ENCODE data around the gene ZNF785.
A peak's percentile ranks its signal among the peaks of the same experiment; 100 is the strongest.

Gene ZNF785

GRCh38 chr16:30561089-30561816 is 24.2 kb downstream of the ZNF785 start:
- Mint-ChIP-seq H3K4me1 (ENCODE audit: low read depth) (peaks cover 29% of the 10 kb centered on the region), H3K27ac (peak overlapping the region; percentile 76), H3K36me3 (ENCODE audit: low read depth) (peaks cover 2% of the 10 kb centered on the region), H3K27me3 (no peaks in the 10 kb centered on the region), H3K9me3 (no peaks in the 10 kb centered on the region), H3K4me3 (peak overlapping the region; percentile 79)

GRCh38 chr16:30559690-30560089 is 25.8 kb downstream of the ZNF785 start:
- peaks cover 12% of the 10 kb centered on the region for H3K36me3 Mint-ChIP-seq (ENCODE audit: low read depth)
- no peaks in the 10 kb centered on the region for H3K9me3 Mint-ChIP-seq
- peaks cover 33% of the 10 kb centered on the region for H3K4me1 Mint-ChIP-seq (ENCODE audit: low read depth)
- no peak overlapping the region for H3K4me3 Mint-ChIP-seq
- H3K27me3 Mint-ChIP-seq, result no peaks in the 10 kb centered on the region
- no peak overlapping the region for H3K27ac Mint-ChIP-seq

GRCh38 chr16:30558789-30559377 is 26.6 kb downstream of the ZNF785 start:
- H3K27me3 Mint-ChIP-seq, result no peaks in the 10 kb centered on the region
- peak overlapping the region; percentile 90 for H3K4me3 Mint-ChIP-seq
- peak overlapping the region; percentile 91 for H3K27ac Mint-ChIP-seq
- peaks cover 39% of the 10 kb centered on the region for H3K4me1 Mint-ChIP-seq (ENCODE audit: low read depth)
- H3K9me3 Mint-ChIP-seq, result no peaks in the 10 kb centered on the region
- peaks cover 19% of the 10 kb centered on the region for H3K36me3 Mint-ChIP-seq (ENCODE audit: low read depth)

- peaks cover 47% of the 10 kb centered on the region for H3K4me1 Mint-ChIP-seq (ENCODE audit: low read depth)
- H3K4me3 Mint-ChIP-seq, result peak within 1 kb of the TSS; percentile 90
- H3K36me3 Mint-ChIP-seq (ENCODE audit: low read depth), result peaks cover 27% of the 10 kb centered on the region
- H3K27me3 Mint-ChIP-seq, result no peaks in the 10 kb centered on the region
- peak within 1 kb of the TSS; percentile 91 for H3K27ac Mint-ChIP-seq
- H3K9me3 Mint-ChIP-seq, result no peaks in the 10 kb centered on the region
Observed at GRCh38 chr16:30557957-30558788, 27.3 kb downstream of the ZNF785 start, which contains the start of gene ZNF764. TSS of gene ZNF764 (minus strand) at chr16:30558374. CDS start at chr16:30558182, 192 bp downstream.

GRCh38 chr16:30557707-30557956 is 27.9 kb downstream of the ZNF785 start:
- Mint-ChIP-seq H3K4me1 (ENCODE audit: low read depth) (peaks cover 52% of the 10 kb centered on the region), H3K4me3 (peak overlapping the region; percentile 90), H3K27me3 (no peaks in the 10 kb centered on the region), H3K27ac (peak overlapping the region; percentile 91), H3K36me3 (ENCODE audit: low read depth) (peaks cover 28% of the 10 kb centered on the region), H3K9me3 (no peaks in the 10 kb centered on the region)

- Mint-ChIP-seq H3K4me3 (peak overlapping the region; percentile 51), H3K27me3 (no peaks in the 10 kb centered on the region), H3K9me3 (no peaks in the 10 kb centered on the region), H3K36me3 (ENCODE audit: low read depth) (peaks cover 31% of the 10 kb centered on the region), H3K4me1 (ENCODE audit: low read depth) (peaks cover 61% of the 10 kb centered on the region), H3K27ac (peak overlapping the region; percentile 9)
Observed at GRCh38 chr16:30556125-30556473, 29.4 kb downstream of the ZNF785 start.

- Mint-ChIP-seq H3K27me3 (no peaks in the 10 kb centered on the region), H3K4me1 (ENCODE audit: low read depth) (peaks cover 62% of the 10 kb centered on the region), H3K27ac (peak overlapping the region; percentile 9), H3K9me3 (no peaks in the 10 kb centered on the region), H3K36me3 (ENCODE audit: low read depth) (peaks cover 31% of the 10 kb centered on the region), H3K4me3 (no peak overlapping the region)
Observed at GRCh38 chr16:30555315-30556124, 30.0 kb downstream of the ZNF785 start.

- no peaks in the 10 kb centered on the region for H3K9me3 Mint-ChIP-seq
- H3K27me3 Mint-ChIP-seq, result no peaks in the 10 kb centered on the region
- peaks cover 31% of the 10 kb centered on the region for H3K36me3 Mint-ChIP-seq (ENCODE audit: low read depth)
- no peak overlapping the region for H3K4me3 Mint-ChIP-seq
- no peak overlapping the region for H3K27ac Mint-ChIP-seq
- peaks cover 59% of the 10 kb centered on the region for H3K4me1 Mint-ChIP-seq (ENCODE audit: low read depth)
Observed at GRCh38 chr16:30554557-30555314, 30.8 kb downstream of the ZNF785 start.

GRCh38 chr16:30553393-30553899 is 32.1 kb downstream of the ZNF785 start:
- Mint-ChIP-seq H3K4me1 (ENCODE audit: low read depth) (peaks cover 60% of the 10 kb centered on the region), H3K4me3 (no peak overlapping the region), H3K27me3 (no peaks in the 10 kb centered on the region), H3K9me3 (no peaks in the 10 kb centered on the region), H3K27ac (peak overlapping the region; percentile 71), H3K36me3 (ENCODE audit: low read depth) (peaks cover 31% of the 10 kb centered on the region)

- H3K4me3 Mint-ChIP-seq, result no peak overlapping the region
- peaks cover 31% of the 10 kb centered on the region for H3K36me3 Mint-ChIP-seq (ENCODE audit: low read depth)
- H3K27me3 Mint-ChIP-seq, result no peaks in the 10 kb centered on the region
- peaks cover 59% of the 10 kb centered on the region for H3K4me1 Mint-ChIP-seq (ENCODE audit: low read depth)
- H3K27ac Mint-ChIP-seq, result peak overlapping the region; percentile 71
- no peaks in the 10 kb centered on the region for H3K9me3 Mint-ChIP-seq
Observed at GRCh38 chr16:30552956-30553355, 32.5 kb downstream of the ZNF785 start.

- Mint-ChIP-seq H3K27me3 (no peaks in the 10 kb centered on the region), H3K9me3 (no peaks in the 10 kb centered on the region), H3K4me1 (ENCODE audit: low read depth) (peaks cover 59% of the 10 kb centered on the region), H3K4me3 (peak overlapping the region; percentile 52), H3K27ac (peak overlapping the region; percentile 71), H3K36me3 (ENCODE audit: low read depth) (peaks cover 31% of the 10 kb centered on the region)
Observed at GRCh38 chr16:30551781-30552180, 33.7 kb downstream of the ZNF785 start.

GRCh38 chr16:30548416-30549253 is 36.9 kb downstream of the ZNF785 start:
- peaks cover 41% of the 10 kb centered on the region for H3K4me1 Mint-ChIP-seq (ENCODE audit: low read depth)
- H3K4me3 Mint-ChIP-seq, result no peak overlapping the region
- H3K9me3 Mint-ChIP-seq, result no peaks in the 10 kb centered on the region
- H3K27ac Mint-ChIP-seq, result no peak overlapping the region
- H3K27me3 Mint-ChIP-seq, result no peaks in the 10 kb centered on the region
- H3K36me3 Mint-ChIP-seq (ENCODE audit: low read depth), result peaks cover 10% of the 10 kb centered on the region

GRCh38 chr16:30546115-30546514 is 39.4 kb downstream of the ZNF785 start:
- no peak overlapping the region for H3K4me3 Mint-ChIP-seq
- no peaks in the 10 kb centered on the region for H3K9me3 Mint-ChIP-seq
- H3K27ac Mint-ChIP-seq, result no peak overlapping the region
- no peaks in the 10 kb centered on the region for H3K36me3 Mint-ChIP-seq (ENCODE audit: low read depth)
- no peaks in the 10 kb centered on the region for H3K27me3 Mint-ChIP-seq
- H3K4me1 Mint-ChIP-seq (ENCODE audit: low read depth), result peaks cover 16% of the 10 kb centered on the region
